AG09309 (cell line): ENCODE measurements around the gene RASSF3.

Experiments used
- DNase-seq: peaks from one replicate; pipeline ENCODE4 v3.0.0-alpha.2; 2010; ENCODE audit warnings: low read depth
- H3K4me3 ChIP-seq: 2 replicates; pipeline ENCODE4 v1.5.1; 2011; ENCODE audit warnings: mild to moderate bottlenecking, low read depth, low read length, moderate library complexity; ENCODE audit not compliant: control insufficient read depth
- CTCF ChIP-seq: IDR thresholded peaks from 2 replicates; pipeline ENCODE4 v1.5.1; 2011; ENCODE audit warnings: mild to moderate bottlenecking, low read depth, low read length, inconsistent platforms; ENCODE audit not compliant: insufficient read depth, control insufficient read depth; ENCODE audit errors: missing control alignments

RASSF3 gene

GRCh38 chr12:64590183-64590582 lies 20.1 kb upstream of the RASSF3 start:
- H3K4me3 ChIP-seq = no peak overlapping the region
- DNase-seq = no peak
- TF ChIP-seq CTCF = no peak

DNA sequence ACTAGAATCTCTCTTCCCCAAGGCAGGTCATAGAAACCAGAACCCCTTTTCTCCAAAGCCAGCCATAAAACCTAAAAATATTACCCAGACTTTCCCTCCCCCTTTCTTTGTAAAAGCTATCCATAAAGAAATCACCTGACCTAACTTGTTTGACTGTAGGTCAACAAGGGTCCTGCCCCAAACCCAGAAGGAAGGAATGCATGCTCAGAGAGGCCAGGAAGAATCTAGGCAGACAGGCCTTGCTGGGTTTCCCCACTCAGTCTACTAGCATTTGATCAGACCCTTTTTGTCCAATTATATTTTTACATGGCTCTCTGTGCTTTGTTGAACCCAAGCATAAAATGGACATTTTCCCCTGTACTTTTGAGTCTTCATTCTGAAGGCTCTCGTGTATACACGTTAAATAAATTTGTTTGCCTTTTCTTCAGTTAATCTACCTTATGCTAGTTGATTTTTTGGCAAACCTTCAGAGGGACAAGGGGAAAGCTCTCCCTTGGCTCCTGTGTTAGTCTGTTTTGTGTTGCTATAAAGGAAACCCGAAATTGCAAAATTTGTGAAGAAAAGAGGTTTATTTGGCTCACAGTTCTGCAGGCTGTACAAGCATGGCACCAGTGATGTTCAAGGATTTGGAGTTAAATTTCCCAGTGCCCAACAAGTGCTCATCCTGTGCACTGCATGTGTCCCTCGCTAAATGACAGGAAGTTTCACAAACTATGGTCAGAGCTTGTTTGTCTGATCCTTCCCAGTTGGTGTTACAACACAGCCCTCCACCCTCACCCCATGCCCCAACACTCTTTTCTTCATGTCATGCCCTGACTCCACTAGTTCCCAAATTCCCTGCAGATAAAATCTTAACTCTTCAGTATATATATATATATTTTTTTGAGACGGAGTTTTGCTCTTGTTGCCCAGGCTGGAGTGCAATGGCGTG lies 14.2 kb upstream of the RASSF3 start:
- H3K4me3 ChIP-seq = no peak overlapping the region
- TF ChIP-seq CTCF = no peak
- DNase-seq = no peak

GRCh38 chr12:64598831-64599230 lies 11.5 kb upstream of the RASSF3 start:
- no peak for TF ChIP-seq CTCF
- no peak overlapping the region for H3K4me3 ChIP-seq
- no peak for DNase-seq

- DNase-seq = no peak
- TF ChIP-seq CTCF = no peak
- H3K4me3 ChIP-seq = no peak overlapping the region
These were observed 10.1 kb upstream of the RASSF3 start for GRCh38 chr12:64600164-64600561.

GRCh38 chr12:64603183-64603841 lies 7.0 kb upstream of the RASSF3 start:
- no peak for DNase-seq
- no peak for TF ChIP-seq CTCF
- no peak overlapping the region for H3K4me3 ChIP-seq

DNA sequence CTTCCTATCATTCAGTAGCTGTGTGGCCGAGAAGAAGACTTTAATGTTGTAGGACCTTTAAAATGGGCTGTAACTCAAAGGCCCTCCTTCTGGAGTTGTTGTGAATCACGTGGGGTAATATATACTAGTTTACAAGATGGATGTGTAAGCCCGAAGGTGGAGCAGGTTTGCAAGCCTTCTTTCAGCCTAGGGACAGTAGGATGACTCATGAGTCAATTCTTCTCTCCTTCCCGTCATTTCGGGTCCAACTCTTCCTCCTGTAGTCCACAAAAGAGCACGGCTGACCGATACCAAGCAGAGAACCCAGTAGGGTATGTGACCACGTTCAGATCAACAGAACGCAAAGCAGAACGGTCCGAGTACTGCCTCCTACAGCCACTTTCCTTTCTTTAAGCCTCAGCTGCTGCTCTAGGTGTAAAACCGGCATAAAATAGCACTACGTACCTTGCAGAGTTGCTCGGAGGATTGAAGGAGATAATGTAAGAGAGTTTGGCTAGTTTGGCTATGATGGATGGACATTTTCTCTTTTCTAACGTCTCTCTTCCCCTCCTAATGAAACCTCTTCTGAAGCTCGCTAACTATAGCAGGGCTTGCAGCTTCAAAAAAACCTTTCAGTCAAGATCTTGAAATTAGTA lies 1.3 kb upstream of the RASSF3 start:
- TF ChIP-seq CTCF = no peak
- H3K4me3 ChIP-seq = peak overlapping the region; percentile 73
- DNase-seq = no peak
